Measurements from ENCODE around the gene EXOC5. TPM values are rescaled to one million over a fixed set of nuclear protein-coding genes. Genes with fewer than 3 reads are reported as not detected.

EXOC5 gene
- total RNA-seq, 1 experiment from 2014 or later, result 69.8 TPM

DNA sequence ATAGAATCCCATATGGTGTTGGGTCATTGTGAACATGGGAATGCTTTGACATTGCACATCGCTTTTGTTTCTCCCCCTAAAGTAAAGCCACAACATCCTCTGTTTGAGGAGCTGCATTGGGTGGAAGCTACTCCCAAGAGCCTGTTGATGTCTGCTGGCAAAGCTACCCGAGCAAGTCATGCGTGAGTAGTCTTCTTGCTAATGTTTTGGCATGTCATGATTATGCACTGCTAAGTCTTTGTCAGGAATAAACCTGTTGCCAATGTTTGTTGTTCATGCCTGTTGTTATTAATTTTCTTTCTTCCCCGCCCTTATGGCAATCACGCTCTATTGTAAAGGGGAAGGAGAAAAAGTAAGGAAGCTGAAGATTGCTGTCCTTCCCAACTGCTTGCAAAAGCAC is 97.3 kb downstream of the EXOC5 start:
- Mint-ChIP-seq H3K4me3 (ENCODE audit: unreplicated experiment) (no peak overlapping the region), H3K27ac (ENCODE audit: unreplicated experiment) (no peak overlapping the region), H3K36me3 (ENCODE audit: insufficient read depth, unreplicated experiment) (no peaks in the 10 kb centered on the region), H3K27me3 (ENCODE audit: insufficient read depth, unreplicated experiment) (peaks cover 5% of the 10 kb centered on the region), H3K9me3 (ENCODE audit: unreplicated experiment) (no peaks in the 10 kb centered on the region), H3K4me1 (ENCODE audit: low read depth, unreplicated experiment) (no peaks in the 10 kb centered on the region)
- intact Hi-C loops (cut with micrococcal nuclease; ENCODE audit: unreplicated experiment), result no loop called here
- H3K27me3 ChIP-seq (replicated peaks; ENCODE audit: control insufficient read depth, insufficient read depth, low read length), result no peaks in the 10 kb centered on the region
- ChIA-PET CTCF (no interaction called here), POLR2A (no interaction called here)
- H3K36me3 ChIP-seq (ENCODE audit: control insufficient read depth, insufficient read depth, low read length), result no peaks in the 10 kb centered on the region
- no peaks in the 10 kb centered on the region for H3K9me3 ChIP-seq
- BruUV-seq (replicated peaks), result no TSS peak
- DNase-seq, result no peak
- TF ChIP-seq, protein P1, sequence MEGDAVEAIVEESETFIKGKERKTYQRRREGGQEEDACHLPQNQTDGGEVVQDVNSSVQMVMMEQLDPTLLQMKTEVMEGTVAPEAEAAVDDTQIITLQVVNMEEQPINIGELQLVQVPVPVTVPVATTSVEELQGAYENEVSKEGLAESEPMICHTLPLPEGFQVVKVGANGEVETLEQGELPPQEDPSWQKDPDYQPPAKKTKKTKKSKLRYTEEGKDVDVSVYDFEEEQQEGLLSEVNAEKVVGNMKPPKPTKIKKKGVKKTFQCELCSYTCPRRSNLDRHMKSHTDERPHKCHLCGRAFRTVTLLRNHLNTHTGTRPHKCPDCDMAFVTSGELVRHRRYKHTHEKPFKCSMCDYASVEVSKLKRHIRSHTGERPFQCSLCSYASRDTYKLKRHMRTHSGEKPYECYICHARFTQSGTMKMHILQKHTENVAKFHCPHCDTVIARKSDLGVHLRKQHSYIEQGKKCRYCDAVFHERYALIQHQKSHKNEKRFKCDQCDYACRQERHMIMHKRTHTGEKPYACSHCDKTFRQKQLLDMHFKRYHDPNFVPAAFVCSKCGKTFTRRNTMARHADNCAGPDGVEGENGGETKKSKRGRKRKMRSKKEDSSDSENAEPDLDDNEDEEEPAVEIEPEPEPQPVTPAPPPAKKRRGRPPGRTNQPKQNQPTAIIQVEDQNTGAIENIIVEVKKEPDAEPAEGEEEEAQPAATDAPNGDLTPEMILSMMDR (IDR thresholded peaks at IDR 0.05; ENCODE audit: insufficient read depth in 1 of 2, low read depth in 1 of 2, low read length in 1 of 2, severe bottlenecking in 1 of 2, unreplicated experiment in 1 of 2), result no peak
- no peak overlapping the region for H3K4me3 ChIP-seq (ENCODE audit: low read depth, low read length)
- no peaks in the 10 kb centered on the region for H3K4me1 ChIP-seq

DNA sequence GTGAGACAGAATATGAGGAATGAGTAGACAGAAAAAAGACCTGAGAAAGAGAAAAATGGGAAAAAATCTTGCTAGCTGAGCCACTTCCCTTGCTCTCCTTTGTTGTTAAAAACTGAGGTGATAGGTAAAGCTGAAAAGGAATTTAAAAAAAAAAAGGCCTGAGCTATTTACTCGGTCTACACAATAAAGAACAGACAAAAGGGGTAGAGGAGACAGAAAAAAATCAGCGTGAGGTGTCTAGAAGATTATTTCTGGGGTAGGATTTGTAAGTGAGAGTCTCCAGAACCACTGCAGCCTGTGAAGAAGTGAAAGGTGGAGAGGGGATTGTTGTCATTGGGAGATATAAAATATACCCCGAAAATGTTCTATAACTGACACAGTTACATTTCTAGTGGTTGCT is 98.8 kb downstream of the EXOC5 start:
- Mint-ChIP-seq H3K9me3 (ENCODE audit: unreplicated experiment) (no peaks in the 10 kb centered on the region), H3K4me3 (ENCODE audit: unreplicated experiment) (no peak overlapping the region), H3K36me3 (ENCODE audit: insufficient read depth, unreplicated experiment) (no peaks in the 10 kb centered on the region), H3K27ac (ENCODE audit: unreplicated experiment) (no peak overlapping the region), H3K4me1 (ENCODE audit: low read depth, unreplicated experiment) (no peaks in the 10 kb centered on the region), H3K27me3 (ENCODE audit: insufficient read depth, unreplicated experiment) (peaks cover 3% of the 10 kb centered on the region)
- Histone ChIP-seq H3K36me3 (ENCODE audit: control insufficient read depth, insufficient read depth, low read length) (no peaks in the 10 kb centered on the region), H3K27me3 (replicated peaks; ENCODE audit: control insufficient read depth, insufficient read depth, low read length) (no peaks in the 10 kb centered on the region), H3K4me1 (no peaks in the 10 kb centered on the region), H3K9me3 (no peaks in the 10 kb centered on the region), H3K4me3 (ENCODE audit: low read depth, low read length) (no peak overlapping the region)
- ChIA-PET POLR2A (no interaction called here), CTCF (no interaction called here)
- TF ChIP-seq, protein P1 (IDR thresholded peaks at IDR 0.05; ENCODE audit: insufficient read depth in 1 of 2, low read depth in 1 of 2, low read length in 1 of 2, severe bottlenecking in 1 of 2, unreplicated experiment in 1 of 2), result no peak
- BruUV-seq (replicated peaks), result no TSS peak
- intact Hi-C loops (cut with micrococcal nuclease; ENCODE audit: unreplicated experiment), result no loop called here
- DNase-seq, result no peak

DNA sequence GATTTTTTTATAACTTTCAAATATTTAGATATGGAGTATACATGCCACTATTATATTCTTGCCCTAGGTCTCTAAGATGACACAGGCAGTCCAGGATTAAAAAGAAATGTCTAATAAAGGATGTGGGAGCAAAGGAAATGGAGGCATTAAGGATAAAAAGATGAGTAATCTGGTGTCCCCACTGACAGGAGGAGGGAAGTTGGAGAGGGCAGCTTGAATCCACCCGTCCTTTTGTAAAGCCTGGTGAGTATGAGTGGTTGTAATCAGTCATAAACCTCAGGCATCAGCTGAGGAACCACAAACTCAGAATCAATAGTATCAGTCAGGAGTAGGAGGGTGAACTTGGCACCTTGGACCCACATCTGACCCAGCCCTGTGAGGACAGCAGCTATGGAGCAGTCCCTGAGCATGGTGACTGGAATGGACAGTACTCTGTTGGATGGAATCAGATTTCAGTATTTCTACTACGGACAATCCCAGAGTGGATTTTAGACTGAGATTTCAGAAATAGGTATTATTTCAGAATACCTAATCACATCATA is 100.5 kb downstream of the EXOC5 start:
- H3K36me3 ChIP-seq (ENCODE audit: control insufficient read depth, insufficient read depth, low read length), result no peaks in the 10 kb centered on the region
- DNase-seq, result no peak
- peaks cover 3% of the 10 kb centered on the region for H3K27me3 Mint-ChIP-seq (ENCODE audit: insufficient read depth, unreplicated experiment)
- H3K27ac Mint-ChIP-seq (ENCODE audit: unreplicated experiment), result no peak overlapping the region
- H3K9me3 Mint-ChIP-seq (ENCODE audit: unreplicated experiment), result no peaks in the 10 kb centered on the region
- no peaks in the 10 kb centered on the region for H3K9me3 ChIP-seq
- H3K4me1 ChIP-seq, result no peaks in the 10 kb centered on the region
- H3K4me1 Mint-ChIP-seq (ENCODE audit: low read depth, unreplicated experiment), result no peaks in the 10 kb centered on the region
- H3K4me3 ChIP-seq (ENCODE audit: low read depth, low read length), result no peak overlapping the region
- TF ChIP-seq, protein P1 (IDR thresholded peaks at IDR 0.05; ENCODE audit: insufficient read depth in 1 of 2, low read depth in 1 of 2, low read length in 1 of 2, severe bottlenecking in 1 of 2, unreplicated experiment in 1 of 2), result no peak
- ChIA-PET POLR2A (no interaction called here), CTCF (no interaction called here)
- no peaks in the 10 kb centered on the region for H3K36me3 Mint-ChIP-seq (ENCODE audit: insufficient read depth, unreplicated experiment)
- no peak overlapping the region for H3K4me3 Mint-ChIP-seq (ENCODE audit: unreplicated experiment)
- intact Hi-C loops (cut with micrococcal nuclease; ENCODE audit: unreplicated experiment), result no loop called here
- BruUV-seq (replicated peaks), result no TSS peak
- H3K27me3 ChIP-seq (replicated peaks; ENCODE audit: control insufficient read depth, insufficient read depth, low read length), result no peaks in the 10 kb centered on the region
